ENCODE results near the gene ERG. TPM values are rescaled to one million over a fixed set of nuclear protein-coding genes. Genes with fewer than 3 reads are reported as not detected.

The ERG gene
- total and polyA plus RNA-seq, 4 donors = 8.6 to 30.3 (median 21.0) TPM

- Histone ChIP-seq H3K9me3 (ENCODE audit: control insufficient read depth in 4 of 4, insufficient read depth in 3 of 4, low read length in 3 of 4) (no peaks in the 10 kb centered on the region), H3K27ac (ENCODE audit: low read depth in 1 of 2, low read length in 1 of 2) (no peak overlapping the region), H3K4me1 (ENCODE audit: control insufficient read depth in 5 of 5, insufficient read depth in 5 of 5, low read length in 5 of 5) (no peaks in the 10 kb centered on the region), H3K27me3 (ENCODE audit: control insufficient read depth in 3 of 3, insufficient read depth in 3 of 3, low read length in 2 of 3) (no peaks in the 10 kb centered on the region), H3K36me3 (ENCODE audit: control insufficient read depth in 4 of 4, insufficient read depth in 4 of 4, low read length in 4 of 4) (no peaks in the 10 kb centered on the region), H3K4me3 (no peak overlapping the region), H3K9ac (ENCODE audit: insufficient read depth in 1 of 2, low read length in 2 of 2) (no peak overlapping the region)
- DNase-seq (no peak), ATAC-seq (ENCODE audit: insufficient read depth, low FRiP score) (no peak)
- WGBS, 2 donors = 89 to 95% methylated on average over 8 of the region's 8 CpGs
- no peak for TF ChIP-seq CTCF (IDR thresholded peaks at IDR 0.05; ENCODE audit: control extremely low read depth, extremely low read depth)
Observed at GRCh38 chr21:38334866-38335265, 163.4 kb downstream of the ERG start.

GRCh38 chr21:38333301-38334272 is 164.7 kb downstream of the ERG start:
- Histone ChIP-seq H3K9ac (ENCODE audit: insufficient read depth in 1 of 2, low read length in 2 of 2) (no peak overlapping the region), H3K4me1 (ENCODE audit: control insufficient read depth in 5 of 5, insufficient read depth in 5 of 5, low read length in 5 of 5) (no peaks in the 10 kb centered on the region), H3K4me3 (no peak overlapping the region), H3K27me3 (ENCODE audit: control insufficient read depth in 3 of 3, insufficient read depth in 3 of 3, low read length in 2 of 3) (no peaks in the 10 kb centered on the region), H3K36me3 (ENCODE audit: control insufficient read depth in 4 of 4, insufficient read depth in 4 of 4, low read length in 4 of 4) (no peaks in the 10 kb centered on the region), H3K27ac (ENCODE audit: low read depth in 1 of 2, low read length in 1 of 2) (no peak overlapping the region), H3K9me3 (ENCODE audit: control insufficient read depth in 4 of 4, insufficient read depth in 3 of 4, low read length in 3 of 4) (no peaks in the 10 kb centered on the region)
- TF ChIP-seq CTCF (IDR thresholded peaks at IDR 0.05; ENCODE audit: control extremely low read depth, extremely low read depth) = no peak
- 72 to 87% methylated on average over 8 of the region's 8 CpGs for WGBS, 2 donors
- DNase-seq = peak in 2 of 3 donors; percentile 20 to 46
- ATAC-seq (ENCODE audit: insufficient read depth, low FRiP score) = no peak

GRCh38 chr21:38330666-38331065 is 167.6 kb downstream of the ERG start:
- Histone ChIP-seq H3K27me3 (ENCODE audit: control insufficient read depth in 3 of 3, insufficient read depth in 3 of 3, low read length in 2 of 3) (no peaks in the 10 kb centered on the region), H3K4me3 (no peak overlapping the region), H3K9ac (ENCODE audit: insufficient read depth in 1 of 2, low read length in 2 of 2) (no peak overlapping the region), H3K36me3 (ENCODE audit: control insufficient read depth in 4 of 4, insufficient read depth in 4 of 4, low read length in 4 of 4) (no peaks in the 10 kb centered on the region), H3K9me3 (ENCODE audit: control insufficient read depth in 4 of 4, insufficient read depth in 3 of 4, low read length in 3 of 4) (no peaks in the 10 kb centered on the region), H3K4me1 (ENCODE audit: control insufficient read depth in 5 of 5, insufficient read depth in 5 of 5, low read length in 5 of 5) (peaks cover 0 to 6% (median 0%) of the 10 kb centered on the region in 5 donors), H3K27ac (ENCODE audit: low read depth in 1 of 2, low read length in 1 of 2) (no peak overlapping the region)
- DNase-seq = no peak
- TF ChIP-seq CTCF (IDR thresholded peaks at IDR 0.05; ENCODE audit: control extremely low read depth, extremely low read depth) = no peak
- no peak for ATAC-seq (ENCODE audit: insufficient read depth, low FRiP score)
- 96% methylated on average over 2 of the region's 2 CpGs for WGBS, 2 donors

Small RNA genes lying within 50 kb of the gene (small RNA-seq; reads per million reads assigned to genes)
- not detected for gene SNRPGP13 (ENCODE audit: low replicate concordance)

Other genes with a start within 250 kb of the ERG start
- gene KCNJ15, start 241.5 kb downstream of the ERG start, total RNA-seq = 10 to 100 TPM; 76.4 to 79.1 TPM
- 10 to 100 TPM; 28.2 to 46.7 TPM for gene KCNJ15, start 241.5 kb downstream of the ERG start, polyA plus RNA-seq